ENCODE data around the gene TAF3. TPM values are rescaled to one million over a fixed set of nuclear protein-coding genes. Genes with fewer than 3 reads are reported as not detected.

The TAF3 gene
- polyA plus RNA-seq, 1 donor (not counting 4 experiments of a cell fraction or from before 2014, with no cell fraction given): 2.0 TPM

DNA sequence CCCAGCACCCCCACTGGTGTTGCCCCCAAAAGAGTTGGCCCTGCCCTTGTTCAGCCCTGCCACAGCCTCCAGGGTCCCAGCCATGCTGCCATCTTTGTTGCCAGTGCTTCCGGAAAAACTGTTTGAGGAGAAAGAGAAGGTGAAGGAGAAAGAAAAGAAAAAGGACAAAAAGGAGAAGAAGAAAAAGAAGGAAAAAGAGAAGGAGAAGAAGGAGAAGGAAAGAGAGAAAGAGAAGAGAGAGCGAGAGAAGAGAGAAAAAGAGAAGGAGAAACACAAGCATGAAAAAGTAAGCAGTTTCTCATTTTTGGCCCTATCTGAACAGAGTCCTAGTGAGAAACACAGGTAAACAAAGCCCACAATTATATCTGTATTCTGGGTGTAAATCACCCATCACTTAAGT lies 147.2 kb downstream of the TAF3 start:
- Histone ChIP-seq H3K9me3 (ENCODE audit: control insufficient read depth, low read depth, low read length) (no peaks in the 10 kb centered on the region), H3K4me3 (ENCODE audit: control insufficient read depth in 2 of 3, extremely low read depth in 1 of 3, insufficient read depth in 2 of 3, low read depth in 1 of 3, low read length in 3 of 3) (no peak overlapping the region), H3K4me2 (ENCODE audit: control insufficient read depth, extremely low read depth, insufficient read depth, low read depth, low read length) (no peak overlapping the region), H3K9ac (ENCODE audit: control insufficient read depth, extremely low read depth, insufficient read depth, low read length) (no peak overlapping the region), H3K36me3 (ENCODE audit: control insufficient read depth in 2 of 2, extremely low read depth in 1 of 2, insufficient read depth in 2 of 2, low read length in 2 of 2) (peaks cover 3 to 7% of the 10 kb centered on the region in 2 experiments), H3K79me2 (ENCODE audit: control insufficient read depth, insufficient read depth, low read length) (no peaks in the 10 kb centered on the region), H3K27me3 (ENCODE audit: control insufficient read depth, extremely low read depth, insufficient read depth, low read length) (no peaks in the 10 kb centered on the region), H4K20me1 (ENCODE audit: control insufficient read depth, extremely low read depth, insufficient read depth, low read length) (no peaks in the 10 kb centered on the region), H3K27ac (ENCODE audit: control insufficient read depth, insufficient read depth, low read length) (no peak overlapping the region), H3K9me1 (ENCODE audit: control insufficient read depth, extremely low read depth, insufficient read depth, low read length) (no peaks in the 10 kb centered on the region), H3K4me1 (ENCODE audit: control insufficient read depth, extremely low read depth, insufficient read depth, low read length) (no peaks in the 10 kb centered on the region), H2AFZ (ENCODE audit: control insufficient read depth, low read length) (no peak overlapping the region)
- TF ChIP-seq, protein P1, sequence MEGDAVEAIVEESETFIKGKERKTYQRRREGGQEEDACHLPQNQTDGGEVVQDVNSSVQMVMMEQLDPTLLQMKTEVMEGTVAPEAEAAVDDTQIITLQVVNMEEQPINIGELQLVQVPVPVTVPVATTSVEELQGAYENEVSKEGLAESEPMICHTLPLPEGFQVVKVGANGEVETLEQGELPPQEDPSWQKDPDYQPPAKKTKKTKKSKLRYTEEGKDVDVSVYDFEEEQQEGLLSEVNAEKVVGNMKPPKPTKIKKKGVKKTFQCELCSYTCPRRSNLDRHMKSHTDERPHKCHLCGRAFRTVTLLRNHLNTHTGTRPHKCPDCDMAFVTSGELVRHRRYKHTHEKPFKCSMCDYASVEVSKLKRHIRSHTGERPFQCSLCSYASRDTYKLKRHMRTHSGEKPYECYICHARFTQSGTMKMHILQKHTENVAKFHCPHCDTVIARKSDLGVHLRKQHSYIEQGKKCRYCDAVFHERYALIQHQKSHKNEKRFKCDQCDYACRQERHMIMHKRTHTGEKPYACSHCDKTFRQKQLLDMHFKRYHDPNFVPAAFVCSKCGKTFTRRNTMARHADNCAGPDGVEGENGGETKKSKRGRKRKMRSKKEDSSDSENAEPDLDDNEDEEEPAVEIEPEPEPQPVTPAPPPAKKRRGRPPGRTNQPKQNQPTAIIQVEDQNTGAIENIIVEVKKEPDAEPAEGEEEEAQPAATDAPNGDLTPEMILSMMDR (optimal IDR thresholded peaks at IDR 0.05 in 1 of 3, IDR thresholded peaks at IDR 0.05 in 1 of 3, conservative IDR thresholded peaks at IDR 0.05 in 1 of 3; ENCODE audit: extremely low read depth in 1 of 3, insufficient read depth in 2 of 3, low read length in 3 of 3): no peak
- no peak for TF ChIP-seq EZH2 (IDR thresholded peaks at IDR 0.05; ENCODE audit: low read length)
- dilution Hi-C loops (cut with MboI; ENCODE audit: extremely low pct_ligation_motif_present, low sequenced_read_pairs): no loop called here
- FAIRE-seq (no peak), DNase-seq (ENCODE audit: low read depth, low spot score) (no peak)

DNA sequence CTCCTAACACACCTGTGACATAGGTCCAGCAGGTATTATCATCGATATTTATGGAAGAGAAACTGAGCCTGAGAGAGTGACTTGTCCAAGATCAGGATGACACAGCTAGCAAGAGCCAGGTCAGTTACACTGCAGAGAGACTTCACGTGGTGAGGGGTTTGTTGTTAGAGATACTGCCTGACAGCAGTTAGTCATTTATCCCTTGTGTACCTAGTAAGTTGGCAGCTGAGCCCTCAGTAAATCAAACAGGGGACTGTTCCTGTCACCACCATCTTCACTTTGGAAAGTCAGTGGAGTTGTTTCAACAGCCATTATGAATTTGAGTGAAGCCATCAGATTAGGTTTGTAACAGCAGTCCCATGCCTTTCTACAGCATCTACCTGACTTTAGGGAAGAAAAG lies 148.7 kb downstream of the TAF3 start:
- dilution Hi-C loops (cut with MboI; ENCODE audit: extremely low pct_ligation_motif_present, low sequenced_read_pairs): no loop called here
- no peak overlapping the region for H3K27ac ChIP-seq (ENCODE audit: control insufficient read depth, insufficient read depth, low read length)
- H3K4me3 ChIP-seq (ENCODE audit: control insufficient read depth in 2 of 3, extremely low read depth in 1 of 3, insufficient read depth in 2 of 3, low read depth in 1 of 3, low read length in 3 of 3): no peak overlapping the region
- FAIRE-seq (peak; percentile 32), DNase-seq (ENCODE audit: low read depth, low spot score) (no peak)
- H3K9ac ChIP-seq (ENCODE audit: control insufficient read depth, extremely low read depth, insufficient read depth, low read length): no peak overlapping the region
- H3K79me2 ChIP-seq (ENCODE audit: control insufficient read depth, insufficient read depth, low read length): no peaks in the 10 kb centered on the region
- no peaks in the 10 kb centered on the region for H3K9me3 ChIP-seq (ENCODE audit: control insufficient read depth, low read depth, low read length)
- H3K36me3 ChIP-seq (ENCODE audit: control insufficient read depth in 2 of 2, extremely low read depth in 1 of 2, insufficient read depth in 2 of 2, low read length in 2 of 2): peaks cover 3 to 7% of the 10 kb centered on the region in 2 experiments
- H3K27me3 ChIP-seq (ENCODE audit: control insufficient read depth, extremely low read depth, insufficient read depth, low read length): no peaks in the 10 kb centered on the region
- H4K20me1 ChIP-seq (ENCODE audit: control insufficient read depth, extremely low read depth, insufficient read depth, low read length): no peaks in the 10 kb centered on the region
- no peaks in the 10 kb centered on the region for H3K9me1 ChIP-seq (ENCODE audit: control insufficient read depth, extremely low read depth, insufficient read depth, low read length)
- no peaks in the 10 kb centered on the region for H3K4me1 ChIP-seq (ENCODE audit: control insufficient read depth, extremely low read depth, insufficient read depth, low read length)
- no peak overlapping the region for H2AFZ ChIP-seq (ENCODE audit: control insufficient read depth, low read length)
- H3K4me2 ChIP-seq (ENCODE audit: control insufficient read depth, extremely low read depth, insufficient read depth, low read depth, low read length): no peak overlapping the region
- TF ChIP-seq, protein P1 (optimal IDR thresholded peaks at IDR 0.05 in 1 of 3, IDR thresholded peaks at IDR 0.05 in 1 of 3, conservative IDR thresholded peaks at IDR 0.05 in 1 of 3; ENCODE audit: extremely low read depth in 1 of 3, insufficient read depth in 2 of 3, low read length in 3 of 3): no peak
- no peak for TF ChIP-seq EZH2 (IDR thresholded peaks at IDR 0.05; ENCODE audit: low read length)

All from keratinocyte (primary cell).